Peyer's patch (tissue), 4 donors: ENCODE measurements around the gene SPHK2.

Experiments used
- CTCF ChIP-seq, 6 experiments: fragments of 450-650 bp in 4 of 6; fragments of 200-600 bp in 2 of 6; sonication (generic) in 1 of 6; IDR thresholded peaks; one replicate each; pipeline ENCODE4 v1.5.1; 2017 to 2019; ENCODE audit warnings: antibody characterized with exemption in 6 of 6, mild to moderate bottlenecking in 3 of 6, moderate library complexity in 1 of 6
- POLR2A ChIP-seq, 2 donors: fragments of 450-650 bp; IDR thresholded peaks; one replicate each; pipeline ENCODE4 v1.5.1; 2017; ENCODE audit warnings: antibody characterized with exemption in 2 of 2, mild to moderate bottlenecking in 2 of 2, moderate library complexity in 2 of 2

GRCh38 chr19:48624791-48625723 is 5.8 kb downstream of the SPHK2 start:
- TF ChIP-seq CTCF (IDR thresholded peaks at IDR 0.05) (no peak), POLR2A (IDR thresholded peaks at IDR 0.05) (peak; percentile 91 to 93)
